ENCODE results near the gene ARHGAP15.
"Not testable (repeated sequence)": the region's sequence is repeated elsewhere in the genome, so short reads cannot be mapped to it uniquely, and the experiment has no call there.

Gene ARHGAP15

GRCh38 chr2:143529118-143529720 lies 400.0 kb downstream of the ARHGAP15 start:
- DNase-seq (ENCODE audit: low spot score): no peak

GRCh38 chr2:143530758-143531157 lies 401.5 kb downstream of the ARHGAP15 start:
- no peak for DNase-seq (ENCODE audit: low spot score)

GRCh38 chr2:143532061-143532460 lies 402.8 kb downstream of the ARHGAP15 start:
- no peak for DNase-seq (ENCODE audit: low spot score)

GRCh38 chr2:143533846-143534245 lies 404.6 kb downstream of the ARHGAP15 start:
- no peak for DNase-seq (ENCODE audit: low spot score)

- no peak for DNase-seq (ENCODE audit: low spot score)
Observed at GRCh38 chr2:143535802-143536201, 406.6 kb downstream of the ARHGAP15 start.

GRCh38 chr2:143541899-143542298 lies 412.7 kb downstream of the ARHGAP15 start:
- not testable (repeated sequence) for DNase-seq (ENCODE audit: low spot score)

GRCh38 chr2:143545059-143545948 lies 416.1 kb downstream of the ARHGAP15 start:
- DNase-seq (ENCODE audit: low spot score): no peak

- no peak for DNase-seq (ENCODE audit: low spot score)
Observed at GRCh38 chr2:143545949-143546255, 416.7 kb downstream of the ARHGAP15 start.

GRCh38 chr2:143548032-143548431 lies 418.8 kb downstream of the ARHGAP15 start:
- no peak for DNase-seq (ENCODE audit: low spot score)

GRCh38 chr2:143550500-143550899 lies 421.3 kb downstream of the ARHGAP15 start:
- DNase-seq (ENCODE audit: low spot score): no peak

- DNase-seq (ENCODE audit: low spot score): no peak
Observed at GRCh38 chr2:143551971-143552650, 422.9 kb downstream of the ARHGAP15 start.

- no peak for DNase-seq (ENCODE audit: low spot score)
Observed at GRCh38 chr2:143553261-143553660, 424.0 kb downstream of the ARHGAP15 start.

GRCh38 chr2:143558665-143559064 lies 429.4 kb downstream of the ARHGAP15 start:
- no peak for DNase-seq (ENCODE audit: low spot score)

- no peak for DNase-seq (ENCODE audit: low spot score)
Observed at GRCh38 chr2:143559147-143559546, 429.9 kb downstream of the ARHGAP15 start.

GRCh38 chr2:143560724-143561123 lies 431.5 kb downstream of the ARHGAP15 start:
- DNase-seq (ENCODE audit: low spot score): no peak

- DNase-seq (ENCODE audit: low spot score): peak; percentile 17
Observed at GRCh38 chr2:143564419-143564818, 435.2 kb downstream of the ARHGAP15 start.

- DNase-seq (ENCODE audit: low spot score): no peak
Observed at GRCh38 chr2:143571747-143572146, 442.5 kb downstream of the ARHGAP15 start.

GRCh38 chr2:143572421-143572820 lies 443.2 kb downstream of the ARHGAP15 start:
- DNase-seq (ENCODE audit: low spot score): no peak

GRCh38 chr2:143574069-143574468 lies 444.9 kb downstream of the ARHGAP15 start:
- DNase-seq (ENCODE audit: low spot score): no peak

- no peak for DNase-seq (ENCODE audit: low spot score)
Observed at GRCh38 chr2:143575340-143575739, 446.1 kb downstream of the ARHGAP15 start.

- no peak for DNase-seq (ENCODE audit: low spot score)
Observed at GRCh38 chr2:143577489-143577888, 448.3 kb downstream of the ARHGAP15 start.

- DNase-seq (ENCODE audit: low spot score): no peak
Observed at GRCh38 chr2:143579456-143579855, 450.2 kb downstream of the ARHGAP15 start.

- no peak for DNase-seq (ENCODE audit: low spot score)
Observed at GRCh38 chr2:143581134-143581533, 451.9 kb downstream of the ARHGAP15 start.

Measured in germinal center (tissue), 1 donor.